CD4-positive, alpha-beta T cell treated with Interleukin-6 at 100 ng/mL for 8 hours (primary cell): ENCODE results near the gene NRG2.

Source experiments
- DNase-seq: peaks from one replicate; pipeline ENCODE4 v3.0.0-alpha.2; 2020; ENCODE audit warnings: mixed read lengths, low spot score

The NRG2 gene

GRCh38 chr5:139942243-139942642 is 100.9 kb downstream of the NRG2 start:
- no peak for DNase-seq

DNA sequence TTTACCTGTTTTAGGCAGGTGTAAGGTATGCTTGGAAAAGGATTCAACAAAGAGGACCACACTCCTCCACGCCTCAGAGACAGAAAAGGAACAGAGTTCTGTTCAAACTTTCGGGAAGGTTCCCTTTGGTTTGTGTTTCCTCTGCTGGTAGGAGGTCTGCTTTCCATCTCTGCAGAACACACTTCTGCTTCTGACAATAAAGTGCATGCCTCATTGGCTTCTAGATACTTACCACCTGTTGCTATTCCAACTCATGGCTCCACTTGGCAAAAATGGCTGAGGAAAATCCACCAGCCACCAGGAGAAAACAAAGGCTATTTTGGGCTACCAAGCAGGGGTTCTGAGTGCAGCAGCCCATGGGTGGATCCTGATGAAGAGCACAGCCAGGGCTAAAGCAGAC is 112.7 kb downstream of the NRG2 start:
- DNase-seq, result no peak

GRCh38 chr5:139926797-139927503 is 116.1 kb downstream of the NRG2 start:
- no peak for DNase-seq

GRCh38 chr5:139925650-139926640 is 117.2 kb downstream of the NRG2 start:
- no peak for DNase-seq

DNA sequence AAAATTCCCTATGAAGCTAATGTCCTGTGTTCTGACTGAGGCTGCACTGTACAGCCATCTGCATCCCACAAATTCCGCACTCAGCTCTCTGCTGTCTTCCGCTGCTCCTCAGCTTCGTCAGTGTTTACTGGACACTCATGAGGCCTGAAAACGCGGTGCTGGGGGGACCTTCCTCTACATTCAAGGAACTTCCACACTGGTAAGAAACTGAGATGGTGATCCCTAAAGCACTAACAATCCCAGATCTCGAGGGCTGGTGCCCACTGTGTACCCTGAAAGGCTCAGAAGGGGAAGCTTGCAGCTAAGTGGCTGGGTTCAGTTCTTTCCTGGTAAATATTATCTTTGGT is 117.9 kb downstream of the NRG2 start:
- no peak for DNase-seq

- no peak for DNase-seq
Measured at GRCh38 chr5:139924294-139925215, 118.5 kb downstream of the NRG2 start.

- no peak for DNase-seq
Measured at GRCh38 chr5:139919308-139919707, 123.8 kb downstream of the NRG2 start.

DNA sequence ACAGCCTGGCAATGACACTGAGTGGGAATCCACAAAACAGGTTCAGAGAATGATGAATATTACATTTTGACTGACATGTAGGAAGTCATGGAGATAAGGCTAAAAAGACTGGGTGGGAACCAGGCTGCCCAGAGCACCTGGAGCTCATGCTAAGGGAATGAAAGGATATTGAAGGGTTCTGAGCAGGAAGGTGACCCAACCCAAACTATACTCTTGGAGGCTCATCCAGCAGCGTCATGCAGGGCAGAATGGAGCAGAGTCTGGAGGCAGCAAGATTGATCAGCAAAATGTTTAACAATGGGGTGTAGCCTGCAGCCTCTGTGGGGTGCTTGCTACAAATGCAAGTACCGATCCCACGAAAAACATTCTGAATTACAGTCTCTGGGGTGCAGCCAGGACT is 127.3 kb downstream of the NRG2 start:
- no peak for DNase-seq

GRCh38 chr5:139915266-139915665 is 127.8 kb downstream of the NRG2 start:
- DNase-seq, result no peak

- DNase-seq, result no peak
Measured at GRCh38 chr5:139914218-139914807, 128.8 kb downstream of the NRG2 start.

- DNase-seq, result no peak
Measured at GRCh38 chr5:139912804-139913203, 130.3 kb downstream of the NRG2 start.

GRCh38 chr5:139912158-139912557 is 130.9 kb downstream of the NRG2 start:
- no peak for DNase-seq

- no peak for DNase-seq
Measured at GRCh38 chr5:139911425-139912120, 131.5 kb downstream of the NRG2 start.

GRCh38 chr5:139910901-139911300 is 132.2 kb downstream of the NRG2 start:
- no peak for DNase-seq

DNA sequence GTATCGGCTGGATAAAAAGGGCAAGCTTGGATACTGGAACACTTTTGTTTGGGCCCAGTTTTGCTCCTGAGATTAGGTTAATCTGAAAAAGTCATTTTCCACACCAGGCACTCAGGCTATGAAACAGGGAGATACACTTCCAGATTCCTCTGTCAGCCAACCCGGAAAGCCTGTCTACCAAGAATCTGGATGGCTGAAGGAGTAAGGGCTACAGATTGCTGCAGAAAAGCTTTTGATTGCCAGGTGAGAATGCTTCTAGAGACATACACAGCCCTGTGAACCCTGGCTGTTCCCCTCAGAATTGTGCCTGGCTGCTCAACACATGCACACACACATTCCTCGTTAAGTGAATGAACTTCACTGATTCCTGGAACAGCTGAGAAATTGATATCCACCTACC is 133.1 kb downstream of the NRG2 start:
- DNase-seq, result no peak

DNA sequence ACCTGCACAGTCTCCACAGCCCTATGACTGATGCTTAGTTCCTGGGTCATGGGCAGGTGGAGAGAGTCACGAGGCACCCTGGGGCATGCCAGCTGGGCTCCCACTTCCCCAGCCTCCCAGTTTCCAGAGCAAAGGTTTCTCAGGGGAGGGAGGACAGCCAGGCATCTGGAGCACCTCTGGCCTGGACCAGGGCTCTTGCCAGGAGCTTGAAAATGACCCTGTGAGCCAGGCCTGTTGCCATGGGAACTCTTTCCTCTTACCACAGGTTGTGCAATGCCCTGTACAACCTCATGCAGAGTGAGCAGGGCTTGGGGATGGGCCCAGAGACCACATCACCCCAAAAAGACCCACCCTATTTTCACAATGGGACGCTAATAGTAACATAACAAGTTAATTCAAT is 134.3 kb downstream of the NRG2 start:
- no peak for DNase-seq

GRCh38 chr5:139906661-139907060 is 136.4 kb downstream of the NRG2 start:
- DNase-seq, result no peak

DNA sequence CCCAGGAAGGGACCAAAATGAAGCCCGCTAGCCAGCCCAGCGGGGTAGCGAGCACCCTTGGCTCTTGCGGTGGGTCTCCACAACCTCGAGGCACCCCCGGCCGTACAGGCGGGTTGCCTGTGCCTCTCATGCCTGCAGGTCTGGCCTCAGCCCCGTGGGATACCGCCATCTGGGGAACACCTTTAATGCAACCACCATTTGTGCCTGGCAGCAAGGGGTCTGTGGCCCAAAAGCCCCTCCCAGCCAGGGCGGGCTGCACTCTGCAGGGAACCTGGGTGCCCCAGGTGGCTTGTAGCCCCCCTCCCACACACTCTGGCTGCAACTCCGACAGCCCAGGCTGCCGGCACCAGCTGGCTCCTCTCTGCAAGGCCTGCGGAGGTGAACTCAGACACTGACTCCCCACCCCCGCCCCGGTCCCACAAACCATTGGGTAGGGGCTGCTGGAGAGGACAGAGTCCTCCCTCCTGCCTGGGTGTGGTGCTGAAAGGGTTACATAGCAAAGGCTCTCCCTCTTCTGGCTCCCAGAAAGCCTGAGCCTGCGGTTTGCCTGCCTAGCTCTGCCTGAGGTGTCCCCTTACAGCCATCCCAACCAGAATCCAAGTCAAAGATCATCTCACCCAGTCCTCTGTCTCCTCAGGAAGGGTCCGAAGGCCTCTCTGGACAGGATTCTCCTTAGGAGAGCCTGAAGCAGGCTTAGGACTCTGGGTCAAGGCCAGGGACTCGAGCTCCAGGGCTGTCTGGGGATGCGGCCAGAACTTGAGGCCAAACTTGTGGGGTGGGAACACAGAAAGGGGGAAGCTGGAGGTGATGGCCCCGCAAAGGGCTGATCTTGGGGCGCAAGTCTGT is 138.1 kb downstream of the NRG2 start:
- no peak for DNase-seq

GRCh38 chr5:139904566-139904815 is 138.6 kb downstream of the NRG2 start:
- no peak for DNase-seq

DNA sequence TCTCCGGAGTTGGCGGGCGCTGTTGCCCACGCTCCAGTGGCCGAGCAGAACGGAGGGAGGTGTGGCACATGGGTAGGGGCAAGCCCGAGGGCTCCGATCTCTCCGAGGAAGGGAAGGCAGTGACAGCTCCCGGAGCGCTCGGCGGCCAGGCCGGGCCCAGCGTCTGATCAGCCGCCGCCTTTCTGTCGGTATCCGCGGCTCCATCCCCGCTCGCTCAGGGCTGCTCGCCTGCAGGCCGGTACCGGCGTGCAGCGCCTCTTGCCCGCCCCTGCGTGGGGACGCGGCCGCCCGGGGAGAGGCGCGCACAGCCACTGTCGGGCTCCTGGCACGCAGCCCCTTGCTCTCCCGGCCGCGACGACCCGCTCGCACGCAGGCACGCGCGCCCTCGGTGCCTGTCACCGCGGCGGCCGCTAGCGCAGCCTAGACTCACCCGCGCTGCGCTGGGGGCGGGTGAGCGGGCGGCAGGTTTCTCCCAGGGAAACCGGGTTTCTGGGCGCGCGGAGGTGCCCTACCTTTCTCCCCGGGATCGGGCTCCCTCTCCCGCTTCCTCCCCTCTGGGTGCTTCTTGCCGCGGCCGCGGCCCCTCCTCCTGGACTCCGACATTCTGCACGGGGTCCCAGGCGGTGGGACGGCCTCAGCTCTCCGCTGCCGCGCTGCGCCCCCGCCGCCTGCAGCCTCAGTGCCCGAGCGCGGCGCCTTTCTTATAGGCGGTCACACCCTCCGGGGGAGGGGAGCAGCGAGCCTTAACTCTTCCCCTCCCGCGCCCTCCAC is 139.1 kb downstream of the NRG2 start:
- no peak for DNase-seq
